Cardiac fibroblast (primary cell): Measurements from ENCODE around the gene PIK3R5.
"Not testable (repeated sequence)": the region's sequence is repeated elsewhere in the genome, so short reads cannot be mapped to it uniquely, and the experiment has no call there.

Source experiments
- DNase-seq, 2 donors: peaks; one replicate each; pipeline versions ENCODE4 v3.0.0 to v3.0.0-alpha.2; 2010; ENCODE audit warnings: low read depth in 2 of 2
- H3K4me3 ChIP-seq, 2 donors: replicated peaks in 1 of 2; 1 replicate in 1 of 2; 2 replicates in 1 of 2; pipeline ENCODE4 v1.5.1; 2011; ENCODE audit warnings: low read depth in 2 of 2, low read length in 2 of 2, mild to moderate bottlenecking in 2 of 2, moderate library complexity in 1 of 2
- CTCF ChIP-seq: IDR thresholded peaks from one replicate; pipeline ENCODE4 v1.5.1; 2011; ENCODE audit warnings: low read depth, mild to moderate bottlenecking, low read length, inconsistent platforms

The PIK3R5 gene

GRCh38 chr17:8985054-8985701 is 19.7 kb upstream of the PIK3R5 start:
- no peak for DNase-seq
- TF ChIP-seq CTCF, result no peak
- H3K4me3 ChIP-seq, result no peak overlapping the region

GRCh38 chr17:8984225-8984624 is 18.7 kb upstream of the PIK3R5 start:
- not testable (repeated sequence) for DNase-seq, H3K4me3 ChIP-seq

GRCh38 chr17:8981443-8981842 is 15.9 kb upstream of the PIK3R5 start:
- no peak overlapping the region for H3K4me3 ChIP-seq
- no peak for TF ChIP-seq CTCF
- no peak for DNase-seq

GRCh38 chr17:8979715-8980114 is 14.2 kb upstream of the PIK3R5 start:
- H3K4me3 ChIP-seq, result no peak overlapping the region
- no peak for DNase-seq
- TF ChIP-seq CTCF, result no peak

GRCh38 chr17:8976638-8977037 is 11.1 kb upstream of the PIK3R5 start:
- DNase-seq, result no peak
- H3K4me3 ChIP-seq, result no peak overlapping the region
- no peak for TF ChIP-seq CTCF

- no peak for TF ChIP-seq CTCF
- DNase-seq, result no peak
- H3K4me3 ChIP-seq, result no peak overlapping the region
Observed at GRCh38 chr17:8975091-8975725, 9.7 kb upstream of the PIK3R5 start.

DNA sequence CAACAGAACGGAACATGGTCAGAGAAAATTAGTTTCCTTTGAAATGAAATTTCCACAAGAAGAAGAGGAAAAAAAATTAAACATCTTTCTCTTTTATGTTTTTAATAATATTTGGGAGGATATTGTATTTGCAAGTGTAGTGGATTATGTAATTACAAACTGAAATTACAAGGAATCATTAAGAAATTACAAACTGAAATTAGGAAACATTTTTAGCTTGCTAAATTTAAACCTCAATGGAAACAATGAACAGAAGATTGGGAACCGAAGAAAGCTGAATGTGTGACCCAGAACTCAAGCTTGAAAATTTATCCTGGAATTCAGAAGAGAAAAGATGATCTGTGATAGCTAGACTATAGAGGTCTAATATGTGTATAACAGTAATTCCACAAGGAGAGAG is 4.4 kb upstream of the PIK3R5 start:
- H3K4me3 ChIP-seq, result no peak overlapping the region
- DNase-seq, result no peak
- TF ChIP-seq CTCF, result no peak
